Breast epithelium (tissue), 4 donors: ENCODE data around the gene SNX9. TPM values are rescaled to one million over a fixed set of nuclear protein-coding genes. Genes with fewer than 3 reads are reported as not detected.
A peak's percentile ranks its signal among the peaks of the same experiment; 100 is the strongest.

Source experiments
- DNase-seq, 2 donors: peaks; one replicate each; pipeline ENCODE4 v3.0.0-alpha.2; 2019; ENCODE audit warnings: low spot score in 2 of 2
- H3K27ac ChIP-seq, 2 donors: fragments of 200-600 bp; sonication (generic) in 1 of 2; one replicate each; pipeline ENCODE4 v1.5.1; 2016 to 2019; ENCODE audit warnings: mild to moderate bottlenecking in 1 of 2
- H3K27me3 ChIP-seq, 2 donors: fragments of 200-600 bp; sonication (generic) in 1 of 2; one replicate each; pipeline versions ENCODE4 v1.5.1 to v1.6.0; 2017 to 2019; ENCODE audit warnings: control low read depth in 1 of 2, mild to moderate bottlenecking in 1 of 2
- H3K36me3 ChIP-seq: fragments of 200-600 bp; one replicate; pipeline ENCODE4 v1.5.1; 2019
- H3K4me1 ChIP-seq, 2 donors: fragments of 200-600 bp; sonication (generic); one replicate each; pipeline ENCODE4 v1.5.1; 2016 to 2019; ENCODE audit warnings: control low read depth in 1 of 2
- H3K4me3 ChIP-seq, 3 donors: fragments of 200-600 bp; sonication (generic); 1 replicate in 2 of 3; 2 replicates in 1 of 3; pipeline ENCODE4 v1.5.1; 2016 to 2019; ENCODE audit warnings: mild to moderate bottlenecking in 3 of 3, moderate library complexity in 2 of 3
- H3K9me3 ChIP-seq, 2 donors: fragments of 200-600 bp; sonication (generic) in 1 of 2; one replicate each; pipeline ENCODE4 v1.5.1; 2016 to 2019; ENCODE audit warnings: control low read depth in 1 of 2
- POLR2A ChIP-seq: fragments of 450-650 bp; IDR thresholded peaks from one replicate; pipeline ENCODE4 v1.6.1; 2016; ENCODE audit warnings: antibody characterized with exemption, mild to moderate bottlenecking, moderate library complexity
- POLR2AphosphoS5 ChIP-seq, 3 donors: sonication (generic); formaldehyde crosslinking; IDR thresholded peaks; one replicate each; pipeline ENCODE4 v1.6.1; 2017; ENCODE audit warnings: antibody characterized with exemption in 3 of 3
- intact Hi-C: fragments of 100-400 bp; cut with DNase I; formaldehyde crosslinking; loops from one replicate; pipeline ENCODE4 v1.15.1; 2023; ENCODE audit warnings: low total_unique reads
- total RNA-seq, 3 donors: library from RNA; depleted of rRNA; stranded (reverse); fragments of >200 nt; gene quantifications; one replicate each; pipeline ENCODE4 v1.1.0, GENCODE V29; 2016
- TF ChIP-seq, protein P1 (sequence below), 3 donors: fragments of 450-650 bp; IDR thresholded peaks; one replicate each; pipeline ENCODE4 v1.5.1; 2016 to 2017; ENCODE audit warnings: antibody characterized with exemption in 3 of 3, mild to moderate bottlenecking in 3 of 3, moderate library complexity in 3 of 3

The SNX9 gene
- total RNA-seq, 3 donors from 2014 or later = 61.6 to 83.2 (median 75.7) TPM

DNA sequence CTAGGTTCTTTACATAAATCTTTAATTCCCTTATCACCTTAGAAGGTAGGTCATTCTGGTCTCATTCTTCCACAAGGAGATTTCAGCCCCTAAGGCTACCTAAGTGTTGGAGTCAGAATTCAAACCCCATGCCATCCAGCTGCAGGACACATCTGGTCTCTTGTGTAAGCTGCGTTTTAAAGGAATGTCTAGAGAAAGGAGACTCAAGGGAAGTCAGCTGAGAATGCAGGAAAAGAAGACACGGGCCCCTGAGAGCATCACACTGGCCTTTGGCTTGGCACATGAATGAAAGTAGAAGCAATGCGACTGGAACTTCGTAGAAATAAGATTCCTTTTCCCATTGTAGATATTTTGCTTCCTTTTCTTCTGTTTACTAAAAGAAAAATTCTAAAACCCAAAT is 82.0 kb downstream of the SNX9 start:
- Histone ChIP-seq H3K4me3 (no peak overlapping the region), H3K36me3 (peaks cover 6% of the 10 kb centered on the region), H3K4me1 (no peaks in the 10 kb centered on the region), H3K27ac (no peak overlapping the region), H3K9me3 (no peaks in the 10 kb centered on the region), H3K27me3 (no peaks in the 10 kb centered on the region)
- TF ChIP-seq POLR2AphosphoS5 (IDR thresholded peaks at IDR 0.05) (no peak), POLR2A (no peak)
- TF ChIP-seq, protein P1, sequence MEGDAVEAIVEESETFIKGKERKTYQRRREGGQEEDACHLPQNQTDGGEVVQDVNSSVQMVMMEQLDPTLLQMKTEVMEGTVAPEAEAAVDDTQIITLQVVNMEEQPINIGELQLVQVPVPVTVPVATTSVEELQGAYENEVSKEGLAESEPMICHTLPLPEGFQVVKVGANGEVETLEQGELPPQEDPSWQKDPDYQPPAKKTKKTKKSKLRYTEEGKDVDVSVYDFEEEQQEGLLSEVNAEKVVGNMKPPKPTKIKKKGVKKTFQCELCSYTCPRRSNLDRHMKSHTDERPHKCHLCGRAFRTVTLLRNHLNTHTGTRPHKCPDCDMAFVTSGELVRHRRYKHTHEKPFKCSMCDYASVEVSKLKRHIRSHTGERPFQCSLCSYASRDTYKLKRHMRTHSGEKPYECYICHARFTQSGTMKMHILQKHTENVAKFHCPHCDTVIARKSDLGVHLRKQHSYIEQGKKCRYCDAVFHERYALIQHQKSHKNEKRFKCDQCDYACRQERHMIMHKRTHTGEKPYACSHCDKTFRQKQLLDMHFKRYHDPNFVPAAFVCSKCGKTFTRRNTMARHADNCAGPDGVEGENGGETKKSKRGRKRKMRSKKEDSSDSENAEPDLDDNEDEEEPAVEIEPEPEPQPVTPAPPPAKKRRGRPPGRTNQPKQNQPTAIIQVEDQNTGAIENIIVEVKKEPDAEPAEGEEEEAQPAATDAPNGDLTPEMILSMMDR (IDR thresholded peaks at IDR 0.05) = no peak
- intact Hi-C loops = no loop called here
- no peak for DNase-seq

- peaks cover 9% of the 10 kb centered on the region for H3K36me3 ChIP-seq
- H3K4me3 ChIP-seq = peak overlapping the region in 1 of 3 donors; percentile 6
- intact Hi-C loops = no loop called here
- H3K27me3 ChIP-seq = no peaks in the 10 kb centered on the region
- no peaks in the 10 kb centered on the region for H3K9me3 ChIP-seq
- no peak for DNase-seq
- peak overlapping the region; percentile 45 to 64 for H3K27ac ChIP-seq
- no peaks in the 10 kb centered on the region for H3K4me1 ChIP-seq
- TF ChIP-seq POLR2AphosphoS5 (IDR thresholded peaks at IDR 0.05) = no peak
Observed at GRCh38 chr6:157905590-157906342, 82.7 kb downstream of the SNX9 start.

DNA sequence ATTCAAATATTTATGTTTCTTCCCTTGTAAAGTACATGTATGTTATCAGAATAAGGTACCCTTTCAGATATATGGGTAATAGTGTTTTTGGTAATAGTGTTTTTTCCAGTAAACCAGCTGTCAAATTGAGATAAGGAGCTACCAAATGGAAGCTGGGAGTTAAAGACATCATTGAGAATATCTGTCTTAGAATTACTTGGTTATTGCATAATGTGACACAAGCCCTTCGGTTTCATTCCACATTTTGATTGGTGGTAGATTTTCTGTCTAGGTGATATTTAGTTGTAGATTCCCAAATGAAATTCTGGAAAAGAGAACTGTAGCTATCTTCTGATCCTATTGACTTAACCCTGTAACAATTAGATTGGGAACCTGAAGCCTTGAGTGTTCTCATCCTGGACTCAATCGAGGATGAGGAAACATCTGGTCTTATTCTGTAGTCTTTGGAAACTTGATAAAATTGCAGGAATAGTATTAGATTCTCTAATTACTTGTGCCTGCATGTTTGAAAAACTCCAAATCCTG is 83.6 kb downstream of the SNX9 start:
- Histone ChIP-seq H3K36me3 (peaks cover 9% of the 10 kb centered on the region), H3K4me3 (no peak overlapping the region)
- DNase-seq = no peak

DNA sequence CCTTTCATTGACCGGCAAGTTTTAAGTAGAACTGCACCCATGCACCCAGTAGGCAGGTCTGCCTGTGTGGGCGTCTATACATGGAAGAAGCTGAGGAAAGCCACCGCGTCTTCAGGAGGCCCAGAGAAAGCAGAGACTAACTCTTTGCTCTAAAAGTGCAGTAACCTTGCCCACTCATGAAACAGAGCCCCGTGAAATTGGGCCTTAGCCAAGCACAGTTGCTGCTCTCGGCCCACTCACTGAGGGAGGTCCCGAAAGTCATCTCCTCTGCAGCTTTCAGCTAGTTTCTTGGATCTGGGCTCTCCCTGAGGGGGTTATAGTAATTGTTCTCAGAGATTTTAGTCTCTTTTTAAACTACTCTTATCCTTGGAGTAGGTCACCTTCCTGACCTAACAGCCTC is 84.6 kb downstream of the SNX9 start:
- no peaks in the 10 kb centered on the region for H3K9me3 ChIP-seq
- H3K27me3 ChIP-seq = no peaks in the 10 kb centered on the region
- H3K36me3 ChIP-seq = peaks cover 9% of the 10 kb centered on the region
- no peak overlapping the region for H3K4me3 ChIP-seq
- intact Hi-C loops = no loop called here
- DNase-seq = no peak
- no peak for TF ChIP-seq POLR2A
- TF ChIP-seq, protein P1 (IDR thresholded peaks at IDR 0.05) = no peak
- no peaks in the 10 kb centered on the region for H3K4me1 ChIP-seq
- H3K27ac ChIP-seq = peak overlapping the region in 1 of 2 donors; percentile 9

More for the DNA sequence above, 83.6 kb downstream of the SNX9 start:
- Histone ChIP-seq H3K27ac (no peak overlapping the region), H3K9me3 (no peaks in the 10 kb centered on the region), H3K4me1 (no peaks in the 10 kb centered on the region), H3K27me3 (no peaks in the 10 kb centered on the region)
- no peak for TF ChIP-seq POLR2AphosphoS5 (IDR thresholded peaks at IDR 0.05)
- TF ChIP-seq, protein P1 (IDR thresholded peaks at IDR 0.05) = no peak
- no peak for TF ChIP-seq POLR2A
- intact Hi-C loops = no loop called here

DNA sequence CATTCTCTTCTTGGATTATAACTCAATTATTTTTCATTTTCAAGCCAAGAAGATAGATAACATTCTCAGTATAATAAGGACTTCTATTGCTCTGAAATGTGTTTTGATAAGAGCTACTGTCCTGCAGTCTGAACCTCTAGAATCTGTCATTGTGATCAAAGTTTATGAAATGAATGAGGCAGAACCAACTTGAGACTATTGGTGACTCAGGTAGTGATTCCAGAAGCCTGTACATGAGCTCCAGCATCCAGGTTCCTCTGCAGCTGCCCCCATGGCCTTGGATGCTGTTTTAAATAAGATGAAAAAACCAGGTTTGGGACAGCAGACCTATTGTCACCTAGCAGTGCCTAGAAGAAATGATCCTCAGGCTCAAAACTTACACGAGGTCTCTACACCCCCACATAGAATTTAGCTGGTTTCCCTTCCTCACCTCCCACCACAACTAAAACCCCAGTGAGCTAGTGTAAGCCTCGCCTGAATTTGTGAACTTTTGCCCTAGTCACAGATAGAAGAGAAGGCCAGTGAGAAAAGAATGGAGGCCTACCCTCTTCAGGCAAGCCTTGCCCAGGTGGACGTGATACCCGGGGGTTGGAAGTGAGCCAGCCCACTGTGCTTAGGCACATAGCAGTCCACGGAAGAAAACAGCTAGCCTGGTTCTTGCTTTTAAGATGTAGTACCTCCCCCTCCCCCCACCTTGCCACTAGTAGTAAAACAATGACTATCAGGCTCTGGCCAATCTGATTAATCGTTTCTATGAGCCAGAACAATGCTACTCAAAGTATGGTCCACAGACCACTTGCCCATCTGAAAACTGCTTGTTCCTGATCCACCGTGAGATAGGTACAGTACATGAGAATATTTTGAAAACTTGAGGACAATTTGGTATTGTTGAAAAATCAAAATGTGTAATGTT is 85.6 kb downstream of the SNX9 start:
- TF ChIP-seq, protein P1 (IDR thresholded peaks at IDR 0.05) = no peak
- TF ChIP-seq POLR2AphosphoS5 (IDR thresholded peaks at IDR 0.05) (no peak), POLR2A (no peak)
- Histone ChIP-seq H3K27ac (no peak overlapping the region), H3K27me3 (no peaks in the 10 kb centered on the region), H3K4me3 (no peak overlapping the region), H3K9me3 (no peaks in the 10 kb centered on the region), H3K36me3 (peaks cover 9% of the 10 kb centered on the region), H3K4me1 (no peaks in the 10 kb centered on the region)
- intact Hi-C loops = no loop called here
- DNase-seq = no peak
